Measurements from ENCODE around the gene PHLDA1.

PHLDA1 gene

DNA sequence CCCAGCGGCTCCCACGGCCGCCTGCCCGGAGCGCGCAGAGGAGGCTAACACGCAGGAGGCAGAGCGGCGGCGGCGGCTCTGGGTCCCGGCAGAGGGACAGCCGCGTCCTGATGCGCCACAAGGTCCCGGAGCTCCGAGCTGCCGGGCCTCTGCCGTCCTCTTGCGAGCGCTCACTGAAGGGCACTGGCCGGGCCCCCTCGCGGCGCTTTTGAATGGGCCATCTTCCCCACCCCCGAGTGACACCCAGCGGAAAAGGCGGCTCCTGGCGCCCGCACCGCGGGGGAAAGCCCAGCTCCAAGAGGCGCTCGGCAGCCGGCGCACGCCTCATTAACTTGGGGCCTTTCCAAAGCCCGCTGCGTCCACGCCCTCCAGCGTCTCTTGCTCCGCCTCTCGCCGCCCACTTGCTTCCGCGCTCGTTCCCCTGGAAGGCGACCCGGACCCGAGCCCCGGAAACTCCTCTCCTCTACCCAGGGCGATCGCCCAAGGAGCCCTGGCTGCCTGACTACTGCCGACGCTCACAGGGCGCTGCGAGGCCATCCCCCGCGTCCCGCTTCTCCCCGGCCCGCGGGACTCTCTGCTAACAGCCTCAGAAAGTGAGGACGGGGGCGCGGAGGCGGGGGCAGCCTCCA is at the start of gene PHLDA1:
Gene PHLDA1 (minus strand): TSS at position 363 of the 629 bp plus-strand sequence.
- intact Hi-C loops (cut with DNase I), result loop anchor here (5.0 kb wide), 2 partner anchors 51 to 519 kb away; partner anchors contain the start of genes KRR1 and NAP1L1
- peak; percentile 84 to 98 (median 94) for DNase-seq

DNA sequence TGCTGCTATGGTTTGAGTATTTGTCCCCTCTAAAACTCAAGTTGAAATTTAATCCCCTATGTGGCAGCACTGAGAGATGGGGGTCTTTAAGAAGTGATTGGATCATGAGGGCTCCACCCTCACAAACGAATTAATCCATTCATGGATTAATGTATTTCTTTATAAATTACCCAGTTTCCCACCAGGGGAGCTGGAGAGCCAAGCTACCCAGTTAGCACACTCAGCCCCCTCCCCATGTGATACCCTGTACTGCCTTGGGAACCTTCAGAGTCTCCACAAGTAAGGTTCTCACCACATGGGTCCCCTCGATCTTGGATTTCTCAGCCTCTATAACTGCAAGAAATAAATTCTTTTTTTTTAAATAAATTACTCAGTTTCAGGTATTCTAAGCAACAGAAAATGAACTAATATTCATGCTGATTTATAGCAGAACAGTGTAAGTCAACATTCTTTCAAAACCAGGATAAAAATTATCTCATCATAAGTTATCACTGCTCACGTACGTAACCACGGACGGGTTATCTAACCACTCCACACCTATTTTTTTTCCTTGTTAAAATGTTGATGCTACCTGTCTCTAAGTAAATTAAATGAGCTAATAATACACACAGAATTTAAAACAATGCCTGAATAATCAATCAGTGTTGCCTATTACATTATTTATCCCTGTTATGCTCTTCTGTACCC is 49.3 kb upstream of the PHLDA1 start:
- intact Hi-C loops (cut with DNase I), result loop anchor here (5.0 to 10.0 kb wide), 2 partner anchors 49 to 74 kb away; partner anchors contain the start of gene PHLDA1
- no peak for DNase-seq

DNA sequence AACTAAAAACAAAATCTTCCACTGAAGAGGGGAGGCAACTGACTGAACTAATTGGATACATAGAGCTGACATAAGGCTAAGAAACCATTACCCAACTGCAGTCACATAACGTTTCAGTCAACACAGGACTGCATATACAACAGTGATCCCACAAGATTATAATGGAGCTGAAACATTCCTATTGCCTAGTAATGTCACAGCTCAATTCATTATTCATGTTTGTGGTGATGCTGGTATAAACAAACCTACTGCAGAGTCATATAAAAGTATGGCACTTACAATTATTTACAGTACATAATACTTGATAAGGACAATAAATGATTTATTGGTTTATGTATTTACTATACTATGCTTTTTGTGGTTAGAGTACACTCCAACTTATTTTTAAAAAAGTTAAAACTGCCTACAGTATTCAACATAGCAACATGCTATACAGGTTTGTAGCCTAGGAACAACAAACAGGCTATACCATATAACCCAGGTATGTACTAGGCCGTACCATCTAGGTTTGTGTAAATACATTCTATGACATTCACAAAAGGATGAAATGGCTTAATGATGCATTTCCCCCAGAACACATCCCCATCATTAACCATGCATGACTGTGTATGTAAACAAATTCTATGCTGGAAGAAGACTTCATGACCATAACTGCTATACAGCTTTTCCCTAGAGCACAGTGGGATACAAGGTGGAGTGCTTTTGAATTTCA is 48.6 kb upstream of the PHLDA1 start:
- intact Hi-C loops (cut with DNase I), result loop anchor here (5.0 to 10.0 kb wide), 2 partner anchors 48 to 75 kb away; partner anchors contain the start of gene PHLDA1
- DNase-seq, result no peak

DNA sequence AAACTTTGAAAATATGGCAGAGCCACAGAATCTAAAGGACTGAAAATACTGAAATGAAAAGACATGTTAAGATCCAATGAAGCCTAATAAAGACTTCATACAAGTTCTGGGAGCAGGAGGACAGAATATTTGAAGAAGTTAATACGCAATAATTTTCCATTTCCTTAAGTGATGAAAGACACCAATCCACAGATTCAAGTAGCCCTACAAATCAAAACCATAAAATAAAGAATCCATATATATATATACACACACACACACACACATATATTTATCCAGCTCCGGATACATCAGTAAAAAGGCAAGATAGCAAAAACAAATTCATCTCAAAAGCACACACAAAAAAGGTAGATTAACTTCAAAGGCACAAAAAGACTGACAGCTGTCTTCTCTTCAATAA is 47.2 kb upstream of the PHLDA1 start:
- no peak for DNase-seq
- intact Hi-C loops (cut with DNase I), result no loop called here

DNA sequence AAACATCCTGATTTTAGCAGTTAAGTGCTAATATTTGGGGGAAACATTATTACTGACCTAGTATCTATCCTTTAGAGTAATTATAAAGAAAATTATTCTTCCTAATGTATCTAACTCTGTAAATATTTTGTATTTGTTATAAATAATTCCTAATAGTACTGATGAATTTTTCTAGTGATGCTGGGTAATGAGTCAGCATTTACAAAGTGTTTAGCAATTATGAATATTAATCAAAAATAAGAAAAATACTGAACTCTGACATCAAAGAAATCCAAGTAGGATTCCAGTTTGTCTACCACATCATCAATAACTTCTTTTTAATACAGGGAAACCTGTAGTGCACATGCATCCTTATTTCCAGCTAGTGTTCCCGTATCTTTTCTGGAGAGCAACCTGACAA is 43.9 kb upstream of the PHLDA1 start:
- intact Hi-C loops (cut with DNase I), result no loop called here
- DNase-seq, result no peak

DNA sequence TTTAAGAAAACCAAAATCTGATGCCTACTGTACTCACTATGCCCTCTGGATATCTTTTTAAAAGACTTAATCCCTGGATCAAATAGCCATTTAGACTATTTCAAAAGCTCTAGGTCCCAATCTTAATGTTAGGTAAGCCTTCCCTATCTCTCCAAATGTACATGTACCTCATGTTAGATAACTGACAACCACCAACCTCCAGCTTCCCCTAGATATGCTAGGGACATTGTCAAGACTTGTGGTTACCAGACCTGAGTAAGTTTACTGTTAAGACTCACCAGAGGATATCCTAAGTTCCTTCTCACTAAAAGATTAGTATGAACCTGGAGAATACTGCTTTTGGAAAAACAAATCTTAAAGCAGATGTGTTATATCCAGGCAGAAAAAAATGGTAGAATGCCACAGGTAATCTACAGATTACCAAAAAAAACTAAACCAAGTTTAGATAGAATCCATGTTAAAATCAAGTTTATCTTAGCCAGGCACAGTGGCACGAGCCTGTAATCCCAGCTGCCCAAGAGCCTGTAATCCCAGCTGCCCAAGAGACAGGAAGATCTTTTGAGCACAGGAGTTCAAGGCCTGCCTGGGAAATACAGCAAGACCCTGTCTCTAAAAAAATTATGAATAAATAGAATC is 43.2 kb upstream of the PHLDA1 start:
- no peak for DNase-seq
- intact Hi-C loops (cut with DNase I), result no loop called here

DNA sequence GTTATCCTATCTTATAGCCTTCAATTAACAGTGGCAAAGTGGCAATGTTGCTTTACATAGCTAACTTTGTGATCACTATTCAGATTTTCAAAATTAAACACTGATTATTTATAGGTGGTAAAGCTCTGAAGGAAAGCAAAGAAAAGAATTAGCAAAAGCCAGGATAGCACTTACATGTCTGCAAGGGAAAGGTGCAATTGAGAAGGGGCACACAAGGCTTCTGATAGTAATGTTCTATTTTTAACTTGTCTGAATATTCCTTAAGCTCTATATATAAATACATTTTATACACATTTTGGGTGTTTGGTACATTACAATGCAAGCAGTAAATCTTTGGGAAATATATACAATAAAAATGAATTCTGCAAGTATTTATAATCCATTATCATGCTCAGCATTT is 42.0 kb upstream of the PHLDA1 start:
- no peak for DNase-seq
- intact Hi-C loops (cut with DNase I), result no loop called here

DNA sequence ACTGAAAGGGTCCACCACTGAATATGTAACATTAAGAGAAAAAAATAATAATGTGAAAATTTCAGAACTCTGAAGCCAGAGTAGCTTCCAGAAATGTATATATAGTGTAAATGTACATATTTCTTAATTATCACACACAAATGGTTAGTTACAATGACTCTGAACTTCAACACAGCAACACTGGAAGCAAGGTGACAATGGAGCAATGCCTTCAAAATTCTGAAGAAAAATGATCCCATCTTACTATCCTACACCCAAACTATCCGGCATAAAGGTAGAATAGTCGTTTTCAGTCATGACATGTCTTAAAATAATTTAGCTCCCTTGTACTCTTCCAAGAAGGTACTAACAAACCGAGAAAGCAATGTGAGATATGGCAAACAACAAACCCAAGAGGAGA is 41.0 kb upstream of the PHLDA1 start:
- intact Hi-C loops (cut with DNase I), result no loop called here
- no peak for DNase-seq

DNA sequence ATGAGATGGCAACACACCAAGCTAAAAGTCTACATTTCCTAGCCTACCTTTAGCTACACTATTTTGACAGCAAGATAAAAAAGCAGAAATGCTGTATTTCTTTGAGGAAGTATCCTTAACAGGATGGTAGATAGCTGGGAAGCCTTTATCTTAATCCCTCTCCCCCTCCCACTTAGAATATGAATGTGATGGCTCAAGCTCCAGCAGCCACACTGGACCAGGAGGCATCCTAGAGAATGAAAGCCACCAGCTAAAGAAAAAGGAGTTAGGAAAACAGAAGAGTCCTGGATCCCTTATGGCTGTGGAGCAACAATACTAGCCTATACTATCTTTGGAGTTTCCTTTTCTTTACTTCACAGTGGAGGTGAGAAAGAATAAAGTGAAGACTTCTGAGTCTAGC is 37.8 kb upstream of the PHLDA1 start:
- intact Hi-C loops (cut with DNase I), result no loop called here
- no peak for DNase-seq

DNA sequence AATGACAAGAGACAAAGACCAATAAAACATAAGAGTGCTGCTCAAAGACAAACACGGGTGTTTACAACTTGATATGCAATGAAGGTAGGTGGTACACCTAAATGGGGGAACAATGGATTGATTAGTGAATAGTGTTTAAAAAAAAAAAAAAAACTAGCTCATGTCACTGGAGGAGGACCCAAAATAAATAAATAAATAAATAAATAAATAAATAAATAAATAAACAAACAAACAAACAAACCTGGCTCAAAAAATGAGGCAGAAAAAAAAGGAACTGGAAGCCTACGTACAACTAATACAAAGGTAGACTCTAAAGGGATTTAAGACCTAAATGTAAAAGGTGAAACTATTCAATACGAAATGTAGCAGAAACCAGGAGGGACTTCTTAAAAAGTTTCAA is 34.3 kb upstream of the PHLDA1 start:
- intact Hi-C loops (cut with DNase I), result no loop called here
- no peak for DNase-seq

DNA sequence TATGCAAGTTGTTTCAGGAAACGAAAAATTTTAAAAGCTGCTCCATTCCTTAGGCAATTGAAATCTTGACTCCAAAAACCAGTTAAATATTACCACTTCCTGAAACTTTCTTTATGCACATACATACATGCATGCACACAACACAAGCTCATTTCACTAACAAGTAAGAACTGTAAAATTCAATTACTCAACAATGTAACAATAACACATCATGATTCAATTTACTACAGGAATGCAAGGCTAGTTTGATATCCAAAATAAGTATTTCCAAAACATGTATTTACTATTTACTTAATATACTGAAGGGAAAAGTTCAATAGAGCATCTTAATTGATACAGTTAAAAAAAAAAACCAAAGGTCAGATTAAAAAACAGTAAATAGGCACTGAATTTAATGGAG is 33.3 kb upstream of the PHLDA1 start:
- intact Hi-C loops (cut with DNase I), result no loop called here
- no peak for DNase-seq

DNA sequence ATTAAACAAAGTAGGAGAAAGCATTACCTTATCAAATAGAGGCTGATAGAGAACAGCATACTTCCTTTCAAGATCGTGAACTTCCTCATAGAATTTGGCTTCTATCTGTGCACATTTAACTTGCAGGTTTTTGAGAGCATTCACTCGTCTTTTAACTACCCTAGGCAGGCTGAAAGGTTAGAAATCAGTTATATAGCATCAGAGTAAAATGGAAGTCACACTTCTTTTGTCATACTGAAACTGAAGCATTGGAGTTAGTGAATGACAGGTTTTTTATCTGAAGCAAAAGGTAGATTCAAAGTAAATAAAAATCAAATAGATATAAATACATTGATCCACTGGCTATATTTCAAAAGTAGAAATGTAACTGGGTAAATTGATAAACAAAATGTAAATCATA is 28.5 kb upstream of the PHLDA1 start:
- intact Hi-C loops (cut with DNase I), result no loop called here
- DNase-seq, result no peak

DNA sequence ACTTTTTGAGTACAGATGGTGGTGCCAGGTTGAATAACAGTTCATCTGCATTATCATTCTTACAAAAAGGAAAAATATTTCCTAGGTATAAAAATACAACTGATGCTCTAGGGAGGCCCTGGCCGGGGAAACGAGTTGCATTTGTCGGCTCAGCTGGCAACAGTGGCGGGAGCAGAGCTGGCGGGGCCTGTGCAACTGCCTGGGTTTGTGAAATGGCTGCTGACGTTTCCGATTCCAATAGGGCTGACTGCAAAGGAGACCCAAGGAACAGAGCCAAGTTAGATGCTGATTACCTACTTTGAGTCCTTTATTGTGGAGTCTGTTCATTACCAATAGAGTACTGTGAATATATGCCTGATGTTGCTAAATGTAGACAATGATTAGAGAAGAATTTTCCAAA is 25.8 kb upstream of the PHLDA1 start:
- intact Hi-C loops (cut with DNase I), result no loop called here
- peak in 8 of 10 donors; percentile 20 to 90 (median 58) for DNase-seq

DNA sequence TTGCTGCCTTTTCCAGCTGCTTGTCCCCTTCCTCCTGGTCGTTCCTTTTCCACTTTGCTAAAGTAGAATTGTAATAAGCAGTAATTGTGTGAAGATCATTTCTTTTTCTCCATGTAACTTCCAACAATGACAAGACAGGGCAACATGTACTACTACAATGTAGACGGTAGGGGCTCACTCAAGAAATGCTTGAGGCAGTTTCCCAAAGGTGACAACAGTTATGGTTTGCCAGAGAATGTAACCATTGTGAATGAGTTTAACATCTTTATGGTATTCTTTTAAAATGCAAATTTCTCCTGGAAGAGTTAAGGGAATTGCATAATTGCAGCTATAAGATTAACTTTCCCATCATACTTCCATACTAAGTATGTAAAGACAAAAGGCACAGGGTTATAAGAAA is 23.8 kb upstream of the PHLDA1 start:
- intact Hi-C loops (cut with DNase I), result no loop called here
- no peak for DNase-seq

DNA sequence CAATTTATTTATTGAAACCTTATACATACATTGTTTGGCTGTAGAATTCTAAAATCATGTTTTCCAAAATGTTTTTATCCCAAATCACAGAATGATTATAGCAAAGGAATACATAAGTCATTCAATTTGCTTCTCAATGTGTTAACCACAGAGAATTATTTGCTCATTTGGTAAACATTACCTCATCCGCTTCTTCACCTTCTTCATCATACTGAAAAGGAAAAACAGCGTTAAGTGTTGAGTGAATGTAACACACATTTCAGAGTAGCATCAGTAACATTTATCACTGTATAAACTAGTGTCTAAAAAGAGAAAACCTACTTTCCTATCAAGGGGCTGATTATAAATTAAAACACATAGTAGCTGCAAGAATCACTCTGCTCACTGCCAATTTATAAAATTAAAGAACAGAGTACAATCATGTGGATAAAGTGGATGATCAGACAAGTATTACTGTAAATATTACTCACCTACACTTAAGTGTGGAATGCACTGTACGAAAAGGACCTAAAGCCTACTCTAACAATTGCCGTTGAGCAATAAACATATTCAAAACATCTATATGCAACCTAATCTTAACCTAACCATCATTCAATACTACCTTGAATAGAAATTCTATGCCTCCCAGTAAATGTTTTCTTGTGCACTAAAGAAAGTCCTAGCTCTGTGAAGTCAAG is 18.1 kb upstream of the PHLDA1 start:
- DNase-seq, result no peak
- intact Hi-C loops (cut with DNase I), result no loop called here

DNA sequence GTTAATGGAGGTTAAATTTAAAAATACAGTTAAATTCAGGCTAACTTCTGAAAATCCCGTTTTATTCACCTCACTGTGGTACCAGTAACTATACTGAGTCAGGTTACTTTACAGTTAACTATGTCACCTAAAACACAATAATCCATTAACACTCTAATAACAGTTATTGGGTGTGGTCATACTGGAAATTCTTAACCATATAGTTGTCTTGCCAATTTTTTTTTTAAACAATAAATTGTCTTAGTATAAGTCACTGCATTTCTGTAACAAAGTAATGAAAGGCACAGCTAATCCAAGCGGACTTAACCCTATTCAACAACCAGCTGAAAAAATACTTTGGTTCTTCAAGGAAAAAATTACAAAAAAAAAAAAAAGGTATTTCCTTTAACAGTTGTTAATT is 16.2 kb upstream of the PHLDA1 start:
- DNase-seq, result no peak
- intact Hi-C loops (cut with DNase I), result no loop called here

DNA sequence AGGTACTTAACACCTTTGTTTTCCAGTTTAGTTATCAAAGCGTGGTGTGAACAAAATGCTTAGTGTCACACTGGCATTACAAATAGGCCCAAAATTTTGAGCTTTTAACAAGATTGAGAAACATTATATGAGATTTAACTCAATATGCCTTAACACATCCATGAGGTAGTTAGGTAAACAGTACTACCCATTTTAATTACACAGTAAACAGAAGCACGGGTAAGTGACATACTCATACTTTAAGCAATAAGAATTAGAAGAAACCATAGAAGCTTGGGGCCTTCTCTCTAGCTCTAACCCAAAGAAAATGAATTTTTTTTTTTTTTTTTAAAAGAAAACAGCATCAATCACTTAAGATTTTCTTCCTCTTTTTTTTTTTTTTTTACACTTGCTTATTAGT is 15.5 kb upstream of the PHLDA1 start:
- DNase-seq, result no peak
- intact Hi-C loops (cut with DNase I), result no loop called here

DNA sequence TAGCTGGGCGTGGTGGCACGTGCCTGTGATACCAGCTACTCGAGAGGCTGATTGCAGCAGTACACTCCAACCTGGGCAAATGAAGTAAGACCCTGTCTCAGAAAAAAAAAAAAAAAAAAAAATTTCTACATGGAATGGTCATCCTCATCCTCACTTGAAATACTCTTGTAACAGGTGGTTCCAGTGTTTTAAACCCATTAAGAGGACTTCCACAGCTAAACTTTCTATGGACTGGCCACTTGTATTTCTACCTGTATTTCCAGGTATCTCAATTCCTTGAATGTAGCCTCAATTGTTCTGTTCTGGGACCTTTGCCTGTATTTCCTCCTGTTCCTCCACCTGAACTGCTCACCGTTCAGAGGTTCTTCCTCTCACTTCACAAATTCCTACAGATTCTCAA is 11.8 kb upstream of the PHLDA1 start:
- intact Hi-C loops (cut with DNase I), result no loop called here
- no peak for DNase-seq

DNA sequence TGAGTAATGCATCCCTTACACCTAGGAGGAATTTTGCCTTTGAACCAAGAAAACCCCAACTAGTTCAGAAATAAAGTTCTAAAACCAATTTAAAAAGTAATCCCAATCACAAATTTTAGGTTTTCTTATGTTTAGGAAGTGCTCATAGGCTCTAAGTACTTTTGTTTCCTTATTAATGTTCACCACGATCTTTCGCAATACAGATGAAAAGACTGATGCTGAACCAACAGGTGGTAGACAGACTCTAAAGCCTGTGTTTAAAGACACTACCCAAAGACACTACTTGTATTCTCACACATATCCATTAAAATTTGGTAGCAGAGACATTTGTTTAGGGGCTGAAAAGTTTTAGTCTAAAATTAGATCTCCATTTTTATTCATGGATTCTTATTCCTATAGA is 10.6 kb upstream of the PHLDA1 start:
- DNase-seq, result no peak
- intact Hi-C loops (cut with DNase I), result no loop called here

DNA sequence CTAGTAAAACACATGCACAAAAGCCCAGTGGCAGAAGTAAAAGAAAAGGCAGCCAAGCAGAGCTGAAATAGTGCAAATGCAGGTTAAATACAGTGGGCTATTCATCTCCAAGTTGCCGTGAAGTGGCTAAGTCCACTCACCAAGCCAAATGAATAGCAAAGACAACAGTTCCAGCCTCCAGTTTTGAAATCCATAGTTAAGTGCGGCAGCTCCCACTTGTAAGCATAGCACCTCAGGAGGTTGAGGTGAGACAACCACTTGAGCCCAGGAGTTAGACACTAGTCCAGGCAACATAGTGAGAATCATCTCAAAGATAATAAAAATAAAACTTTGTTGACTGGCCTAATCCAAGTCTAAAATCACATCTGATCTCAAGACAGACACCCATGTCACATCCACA is 9.8 kb upstream of the PHLDA1 start:
- DNase-seq, result no peak
- intact Hi-C loops (cut with DNase I), result no loop called here

DNA sequence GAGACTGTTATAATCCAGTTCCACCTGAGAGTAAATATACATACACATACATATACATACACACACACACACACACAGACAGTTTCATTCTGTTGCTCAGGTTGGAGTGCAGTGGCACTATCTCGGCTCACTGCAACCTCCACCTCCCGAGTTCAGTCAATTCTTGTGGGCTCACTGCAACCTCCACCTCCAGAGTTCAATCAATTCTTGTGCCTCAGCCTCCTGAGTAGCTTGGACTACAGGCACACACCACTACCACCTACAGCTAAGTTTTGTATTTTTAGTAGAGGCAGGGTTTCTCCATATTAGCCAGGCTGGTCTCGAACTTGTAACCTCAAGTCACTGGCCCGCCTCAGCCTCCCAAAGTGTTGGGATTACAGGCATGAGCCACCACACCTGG is 8.9 kb upstream of the PHLDA1 start:
- DNase-seq, result no peak
- intact Hi-C loops (cut with DNase I), result no loop called here

Measured in posterior cingulate gyrus (tissue), 11 donors.